UCSD-AML1 (cell line): ENCODE data around the gene MYO7B.

Experiments
- DNase-seq: peaks from one replicate; lab custom pipeline; 2025; ENCODE audit not compliant: unreplicated experiment; lab: John Stamatoyannopoulos, UW

The MYO7B gene

DNA sequence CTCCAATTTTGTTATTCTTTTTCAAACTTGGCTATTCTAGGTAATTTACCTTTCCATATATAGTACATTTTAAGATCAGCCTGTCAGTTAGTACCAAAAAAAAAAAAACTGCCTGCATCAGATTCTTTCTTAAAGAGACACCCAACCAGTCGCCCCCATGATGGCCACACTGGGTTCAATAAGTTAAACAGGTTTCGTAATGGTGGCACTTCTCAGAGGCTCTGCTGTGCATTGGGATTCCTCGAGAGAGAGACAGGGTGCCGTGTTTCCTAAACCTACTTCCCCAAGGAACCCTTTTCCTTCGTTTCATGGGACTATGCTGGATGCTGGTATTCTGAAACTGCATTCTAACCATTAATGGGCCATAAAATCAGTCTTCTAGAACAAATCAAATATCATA is 37.4 kb downstream of the MYO7B start:
- no peak for DNase-seq

DNA sequence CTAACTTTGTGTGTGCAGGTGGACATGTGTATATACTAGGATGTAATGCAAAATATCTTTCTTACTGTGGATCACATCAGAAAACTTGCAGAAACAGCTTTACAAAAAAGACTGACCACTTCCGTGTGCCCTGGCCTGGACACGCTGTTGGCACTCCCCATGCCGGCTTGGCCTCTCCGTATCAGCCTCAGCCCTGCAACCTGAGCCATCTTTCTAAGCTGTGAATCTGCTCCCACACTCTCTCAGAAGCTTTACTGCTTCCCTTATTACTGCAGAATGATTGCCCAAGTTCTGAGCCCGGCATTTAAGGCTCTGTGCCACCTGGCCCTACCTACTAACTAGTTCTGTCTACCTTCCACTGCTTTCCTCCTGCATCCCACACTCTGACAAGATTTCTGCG is 37.8 kb downstream of the MYO7B start:
- DNase-seq = no peak

DNA sequence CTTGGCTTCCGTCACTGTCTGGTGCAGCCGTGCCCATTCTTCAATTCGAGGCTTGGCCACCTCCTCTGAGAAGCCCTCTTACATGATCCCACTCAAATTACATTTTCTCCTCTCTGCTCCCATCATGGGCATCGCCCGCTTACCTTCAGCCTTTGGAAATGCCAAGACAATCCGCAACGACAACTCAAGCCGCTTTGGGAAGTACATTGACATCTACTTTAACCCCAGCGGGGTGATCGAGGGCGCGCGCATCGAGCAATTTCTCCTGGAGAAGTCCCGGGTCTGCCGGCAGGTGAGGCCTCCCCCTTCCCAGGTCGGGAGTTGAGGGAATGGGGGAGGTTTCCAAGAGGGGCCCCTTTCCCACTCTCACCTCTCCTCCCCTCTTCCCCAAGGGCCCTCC is 38.3 kb downstream of the MYO7B start:
- DNase-seq = no peak

DNA sequence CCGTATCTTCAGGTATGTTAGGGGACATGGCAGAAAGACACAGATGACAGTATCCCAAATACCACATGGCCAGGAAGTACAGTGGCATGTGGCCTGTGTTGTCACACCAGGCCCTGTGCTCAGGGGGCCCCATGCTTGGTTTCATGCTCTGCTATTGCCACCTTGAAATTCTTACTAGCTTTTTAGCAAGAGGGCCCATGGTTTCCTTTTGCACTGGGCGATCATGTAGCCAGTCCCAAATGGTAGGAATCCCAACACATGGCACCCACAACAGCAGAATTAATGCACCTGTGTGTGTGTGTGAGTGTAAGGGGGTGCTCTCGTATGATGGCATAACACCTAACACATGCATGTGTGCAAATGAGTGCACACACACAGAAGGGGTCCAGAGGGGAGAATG is 39.2 kb downstream of the MYO7B start:
- DNase-seq = no peak

DNA sequence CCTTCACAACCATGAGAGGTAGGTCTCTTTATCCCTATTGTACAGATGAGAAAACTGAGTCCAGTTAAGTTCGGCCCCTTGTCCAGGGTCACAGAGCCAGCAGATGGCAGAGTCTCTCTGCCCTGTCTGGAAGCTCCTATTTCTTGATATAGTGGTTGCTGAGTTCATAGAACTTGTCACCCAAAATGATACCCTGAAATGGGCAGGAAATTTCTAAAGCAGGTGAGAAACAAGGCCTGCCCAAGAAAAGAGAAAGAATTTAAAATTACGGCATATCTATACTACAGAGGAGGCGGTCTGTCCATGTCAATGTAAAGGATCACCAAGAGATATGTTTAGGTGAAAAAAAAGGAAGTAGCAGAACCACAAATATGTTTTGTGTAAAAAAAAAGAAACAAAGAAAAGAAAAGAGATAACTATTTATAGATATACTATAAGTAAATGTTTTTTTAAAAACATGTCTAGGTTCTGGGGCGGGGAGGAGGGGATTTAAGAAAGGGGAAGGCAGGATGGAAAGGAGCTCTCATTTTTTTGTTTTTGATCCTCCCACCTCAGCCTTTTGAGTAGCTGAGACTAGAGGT is 39.8 kb downstream of the MYO7B start:
- DNase-seq = no peak

DNA sequence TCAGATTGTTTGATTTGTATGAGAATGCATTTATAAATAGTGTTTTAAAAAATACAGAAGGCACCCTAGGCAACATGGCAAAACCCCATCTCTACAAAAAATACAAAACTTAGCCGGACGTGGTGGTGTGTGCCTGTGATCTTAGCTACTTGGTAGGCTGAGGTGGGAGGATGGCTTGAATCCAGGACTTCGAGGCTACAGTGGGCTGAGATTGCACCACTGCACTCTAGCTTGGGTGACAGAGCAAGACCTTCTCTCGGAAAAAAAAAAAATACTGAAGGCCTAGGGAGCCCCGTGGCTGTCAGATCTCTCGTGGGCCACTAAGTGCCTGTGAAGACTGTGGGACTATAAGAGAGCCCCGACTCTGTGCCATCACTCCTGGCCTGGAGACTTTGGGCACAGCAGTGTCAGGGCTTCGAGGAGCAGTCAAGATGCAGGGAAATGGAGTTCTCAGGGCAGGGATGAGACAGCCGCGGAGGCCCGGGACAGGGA is 40.5 kb downstream of the MYO7B start:
- no peak for DNase-seq

DNA sequence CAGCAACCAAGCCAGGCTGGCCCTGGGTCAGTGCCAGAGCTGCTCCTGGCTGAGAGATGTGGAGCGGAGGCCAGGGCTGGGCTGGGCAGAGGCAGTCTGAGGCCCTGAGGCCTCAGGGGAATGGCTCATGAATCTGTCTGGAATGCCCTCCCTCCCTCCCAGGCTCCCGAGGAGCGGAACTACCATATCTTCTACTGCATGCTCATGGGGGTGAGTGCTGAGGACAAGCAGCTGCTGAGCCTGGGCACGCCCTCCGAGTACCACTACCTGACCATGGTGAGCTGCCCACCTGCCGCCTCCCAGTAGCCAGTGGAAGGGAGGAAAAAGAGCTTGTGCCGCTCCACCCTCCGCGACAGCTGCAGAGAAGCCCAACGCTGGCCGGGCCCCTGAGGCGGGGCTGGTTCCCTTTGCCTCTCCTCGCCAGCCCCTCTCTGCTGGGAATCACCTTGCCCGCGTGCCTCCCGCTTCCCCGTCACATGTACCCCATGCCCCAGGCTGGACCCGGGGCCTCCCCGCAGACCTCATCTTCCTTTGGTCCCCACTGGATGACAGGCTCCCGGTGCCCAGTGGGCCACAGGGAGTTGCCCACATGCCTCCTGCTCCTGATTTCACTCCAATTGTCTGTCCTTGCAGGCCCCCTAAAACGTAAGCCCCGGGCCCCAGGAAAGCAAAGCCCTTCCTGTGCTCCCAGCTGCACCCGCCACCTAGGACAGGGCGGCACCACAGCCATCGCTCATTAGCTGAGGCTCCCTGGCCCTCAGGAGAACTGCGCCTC is 41.1 kb downstream of the MYO7B start:
- no peak for DNase-seq

DNA sequence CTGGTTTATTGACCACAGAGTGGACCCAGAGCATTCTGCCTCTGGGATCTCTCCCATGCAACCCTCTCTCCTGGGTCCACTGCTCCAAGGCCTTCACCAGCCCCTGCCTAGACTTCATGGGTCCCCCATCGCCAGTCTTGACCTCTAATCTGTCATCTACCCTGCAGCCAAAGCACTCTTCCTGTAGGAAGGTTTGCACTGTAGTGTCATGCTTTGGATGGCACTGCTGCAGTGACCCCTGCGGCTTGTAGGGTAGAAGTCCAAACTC is 41.7 kb downstream of the MYO7B start:
- DNase-seq = no peak

DNA sequence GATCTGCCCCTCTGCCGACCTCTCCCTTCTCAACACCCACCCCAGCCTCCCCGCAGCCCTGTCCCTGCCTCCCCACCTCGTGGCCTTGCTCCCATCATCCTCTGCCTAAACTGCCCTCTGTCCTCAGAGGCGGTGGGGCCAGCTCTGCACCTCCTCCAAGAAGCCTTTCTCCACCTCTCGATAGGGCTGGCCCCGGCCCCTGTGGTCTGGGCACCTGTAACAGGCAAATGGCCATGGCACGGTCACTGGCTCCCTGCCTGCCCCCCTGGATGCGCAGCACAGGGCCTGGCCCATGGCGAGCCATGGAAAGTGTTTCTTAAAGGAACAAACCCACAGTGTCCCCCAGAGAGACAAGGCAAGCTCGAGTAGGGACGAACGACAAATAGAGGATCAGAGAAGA is 42.0 kb downstream of the MYO7B start:
- DNase-seq = no peak

DNA sequence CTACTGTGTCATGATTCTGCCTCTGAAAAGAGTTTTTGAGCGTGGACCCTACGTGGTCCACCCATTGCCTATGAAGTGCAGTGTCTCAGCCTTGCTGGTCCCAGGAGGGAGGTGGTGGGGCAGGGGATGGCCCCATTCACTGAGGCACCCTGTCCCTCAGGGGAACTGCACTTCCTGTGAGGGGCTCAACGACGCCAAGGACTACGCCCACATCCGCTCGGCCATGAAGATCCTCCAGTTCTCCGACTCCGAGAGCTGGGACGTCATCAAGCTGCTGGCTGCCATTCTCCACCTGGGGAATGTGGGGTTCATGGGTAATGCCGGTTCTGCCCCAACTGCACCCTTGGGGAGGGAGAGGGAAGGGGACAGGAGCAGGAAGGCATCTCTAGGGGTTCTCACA is 42.5 kb downstream of the MYO7B start:
- no peak for DNase-seq

DNA sequence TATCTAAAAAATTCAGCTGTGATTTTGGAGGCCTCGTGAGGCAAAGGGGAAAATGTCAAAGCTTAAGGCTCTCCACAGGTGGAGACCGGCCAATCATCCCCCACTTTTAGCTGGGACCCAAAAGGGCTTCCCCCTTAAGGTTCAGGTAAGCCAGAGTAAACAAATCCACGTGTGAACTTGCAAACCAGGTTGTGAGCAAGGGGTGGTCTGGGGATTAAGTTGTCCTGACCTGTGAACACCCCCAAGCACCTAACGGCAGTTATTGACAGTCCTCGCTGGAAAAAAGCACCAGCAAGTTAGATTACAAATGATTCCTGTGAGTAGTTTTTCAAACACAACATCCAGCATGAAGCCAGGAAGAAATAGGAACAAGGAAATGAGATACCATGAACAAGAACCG is 42.9 kb downstream of the MYO7B start:
- DNase-seq = no peak

DNA sequence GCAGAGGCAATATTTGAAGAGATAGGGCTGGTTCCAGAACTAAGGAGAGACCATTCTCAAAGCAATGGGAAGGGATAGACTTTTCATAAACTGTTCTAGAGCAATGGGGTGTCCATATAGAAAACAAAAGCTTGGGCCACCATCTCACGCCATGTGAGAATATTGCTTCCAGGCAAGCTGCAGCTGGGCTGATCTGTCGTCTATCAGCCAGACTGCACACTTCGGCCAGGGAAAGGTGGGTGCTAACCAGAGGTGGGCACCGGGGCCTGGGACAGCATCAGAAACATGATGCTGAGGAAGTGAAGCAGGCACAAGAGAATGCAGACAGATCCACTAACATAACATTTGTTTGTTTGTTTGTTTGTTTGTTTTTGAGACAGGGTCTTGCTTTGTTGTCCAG is 43.7 kb downstream of the MYO7B start:
- DNase-seq = no peak

DNA sequence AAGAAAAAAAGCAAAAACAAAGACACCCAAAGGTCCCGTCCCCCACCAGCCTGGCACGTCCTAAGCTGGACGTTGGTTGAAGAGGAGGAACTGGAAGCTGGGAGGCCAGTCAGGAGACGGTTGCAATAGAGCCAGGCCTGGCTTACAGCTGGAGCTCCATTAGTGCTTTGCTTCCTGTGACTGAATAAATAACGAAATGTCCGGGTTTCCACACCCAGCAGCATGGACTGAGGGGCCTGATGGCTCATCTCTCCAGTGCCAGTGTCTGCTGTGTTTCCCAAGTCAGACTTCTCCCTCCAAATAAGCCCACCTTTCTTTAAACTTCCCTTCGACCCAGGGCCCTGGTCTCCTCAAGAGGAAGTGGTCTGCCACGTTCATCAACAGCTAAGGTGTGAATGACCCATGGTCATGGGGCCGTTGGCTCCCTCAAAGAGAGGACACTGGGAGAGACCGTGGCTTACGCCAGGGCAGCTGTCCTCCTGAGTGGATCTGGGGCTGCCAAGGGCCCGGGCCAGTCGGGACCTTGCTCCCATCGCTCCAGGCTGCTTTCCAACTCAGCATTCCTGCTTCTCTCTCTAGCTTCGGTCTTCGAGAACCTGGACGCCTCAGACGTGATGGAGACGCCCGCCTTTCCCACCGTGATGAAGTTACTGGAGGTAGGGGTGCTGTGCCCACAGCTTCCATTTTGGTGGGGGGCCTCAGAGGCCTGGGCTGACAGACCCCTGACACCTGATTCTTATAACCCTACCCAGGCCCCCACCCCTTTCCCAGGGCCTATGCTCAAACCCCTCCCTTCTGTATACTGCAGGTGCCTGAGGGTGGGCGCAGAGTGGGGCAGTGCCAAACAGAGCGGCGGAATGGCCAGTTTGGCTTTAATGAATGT is 44.9 kb downstream of the MYO7B start:
- no peak for DNase-seq

DNA sequence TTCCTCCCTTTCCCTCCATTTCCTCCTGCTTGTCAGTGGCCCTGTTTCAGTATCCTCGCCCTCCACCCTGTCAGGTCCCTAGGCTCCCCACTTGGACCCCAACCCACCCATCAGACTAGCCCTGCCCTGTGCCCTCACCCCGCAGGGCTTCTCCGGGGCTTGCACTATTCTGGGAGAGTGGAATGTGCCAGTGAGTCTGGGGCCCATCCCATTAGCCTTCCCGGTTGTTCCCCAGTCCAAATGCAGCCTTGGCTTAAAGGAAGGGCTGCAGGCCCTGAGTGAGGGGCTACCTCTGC is 45.5 kb downstream of the MYO7B start:
- DNase-seq = no peak

DNA sequence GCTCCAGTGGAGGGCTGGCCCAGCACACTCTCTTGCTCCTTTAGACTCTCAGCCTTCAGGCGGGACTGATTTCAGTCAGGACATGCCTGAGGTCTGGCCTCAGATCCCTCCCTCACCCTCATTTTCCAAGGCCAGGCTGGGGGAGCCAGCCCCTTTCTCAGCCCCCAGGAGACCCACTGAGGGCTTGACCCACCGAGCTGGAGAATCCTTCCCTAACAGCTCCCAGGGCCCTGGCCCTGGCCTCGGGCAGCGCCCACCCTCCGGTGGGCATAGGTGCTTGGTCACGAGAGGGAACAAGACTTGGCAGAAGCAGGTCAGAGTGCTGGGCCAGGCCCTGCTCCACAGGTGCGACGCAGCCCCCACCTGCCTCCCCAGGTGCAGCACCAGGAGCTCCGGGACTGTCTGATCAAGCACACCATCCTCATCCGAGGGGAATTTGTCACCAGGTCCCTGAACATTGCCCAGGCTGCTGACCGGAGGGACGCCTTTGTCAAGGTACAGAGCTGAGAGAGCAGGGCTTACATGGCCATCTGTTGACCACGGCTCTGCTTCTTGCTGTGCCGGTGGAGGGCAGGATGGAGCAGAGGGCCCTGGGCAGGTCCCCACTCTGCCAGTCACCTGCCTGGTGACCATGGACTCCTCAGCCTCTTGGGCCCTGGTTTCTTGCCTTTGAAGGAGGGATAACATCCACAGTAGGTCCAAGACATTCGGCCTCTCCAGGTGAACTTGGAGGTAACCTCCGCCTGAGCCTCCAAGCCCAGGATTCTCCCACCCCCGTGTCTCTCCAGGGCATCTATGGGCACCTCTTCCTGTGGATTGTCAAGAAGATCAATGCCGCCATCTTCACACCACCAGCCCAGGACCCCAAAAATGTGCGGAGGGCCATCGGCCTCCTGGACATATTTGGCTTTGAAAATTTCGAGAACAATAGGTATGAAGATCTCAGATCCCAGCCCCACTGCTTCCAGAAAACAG is 46.3 kb downstream of the MYO7B start:
- no peak for DNase-seq

DNA sequence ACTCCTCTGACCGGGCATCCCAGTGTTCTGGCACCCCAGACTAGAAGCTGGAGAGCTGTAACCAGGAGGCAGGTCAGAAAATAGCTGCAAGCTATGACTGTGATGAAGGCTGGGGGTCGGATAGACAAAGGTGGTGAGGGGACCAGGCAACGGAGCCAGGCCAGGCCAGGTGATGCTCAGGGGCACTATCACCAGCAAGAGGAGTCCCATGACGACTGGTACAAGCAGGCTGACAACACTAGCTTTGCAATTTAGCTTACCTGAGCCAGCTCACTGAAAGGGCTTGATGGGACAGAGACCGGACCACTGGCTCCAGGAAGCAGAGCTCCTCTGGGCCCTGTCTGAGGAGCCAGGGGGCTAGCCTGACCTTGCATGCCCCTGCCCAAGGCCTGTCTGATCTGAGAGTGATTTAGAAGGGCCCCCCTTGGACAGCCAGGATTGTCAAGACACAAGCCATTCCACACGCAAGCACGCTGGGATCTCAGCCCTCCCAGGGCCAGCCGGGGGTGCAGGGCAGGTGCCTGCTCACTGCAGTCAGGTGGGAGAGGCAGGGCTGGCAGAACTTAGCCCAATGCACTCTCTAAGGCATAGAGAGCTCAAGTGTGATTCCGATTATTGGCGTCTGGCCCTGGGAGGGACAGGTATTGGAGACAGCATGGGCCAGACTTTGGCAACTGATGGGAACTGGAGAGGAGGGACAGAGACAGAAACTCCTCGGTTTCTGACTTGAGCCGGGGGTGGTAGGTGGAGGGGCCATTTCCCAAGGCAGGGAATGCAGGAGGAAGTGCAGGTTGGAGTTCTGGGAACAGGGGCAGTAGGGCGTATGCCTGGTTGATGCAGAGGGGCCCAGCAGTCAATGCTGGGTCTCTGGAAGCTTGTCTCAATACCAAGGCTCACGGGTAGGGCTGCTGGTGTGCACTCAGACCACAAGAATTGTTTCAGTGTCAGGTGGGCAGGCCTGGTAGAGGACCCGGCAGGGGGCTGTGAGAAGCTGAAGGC is 47.7 kb downstream of the MYO7B start:
- no peak for DNase-seq

DNA sequence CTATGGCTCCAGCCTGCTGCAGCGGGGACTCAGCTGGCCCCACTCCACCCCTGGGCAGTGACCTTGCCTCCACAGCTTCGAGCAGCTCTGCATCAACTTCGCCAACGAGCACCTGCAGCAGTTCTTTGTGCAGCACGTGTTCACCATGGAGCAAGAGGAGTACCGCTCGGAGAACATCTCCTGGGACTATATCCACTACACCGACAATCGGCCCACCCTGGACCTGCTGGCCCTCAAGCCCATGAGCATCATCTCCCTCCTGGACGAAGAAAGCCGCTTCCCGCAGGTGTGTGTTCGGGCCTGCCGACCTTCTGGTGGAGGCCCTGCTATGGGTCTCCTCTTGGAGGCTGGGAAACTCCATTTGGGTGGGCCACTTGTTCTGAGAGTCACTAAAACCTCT is 48.6 kb downstream of the MYO7B start:
- no peak for DNase-seq

DNA sequence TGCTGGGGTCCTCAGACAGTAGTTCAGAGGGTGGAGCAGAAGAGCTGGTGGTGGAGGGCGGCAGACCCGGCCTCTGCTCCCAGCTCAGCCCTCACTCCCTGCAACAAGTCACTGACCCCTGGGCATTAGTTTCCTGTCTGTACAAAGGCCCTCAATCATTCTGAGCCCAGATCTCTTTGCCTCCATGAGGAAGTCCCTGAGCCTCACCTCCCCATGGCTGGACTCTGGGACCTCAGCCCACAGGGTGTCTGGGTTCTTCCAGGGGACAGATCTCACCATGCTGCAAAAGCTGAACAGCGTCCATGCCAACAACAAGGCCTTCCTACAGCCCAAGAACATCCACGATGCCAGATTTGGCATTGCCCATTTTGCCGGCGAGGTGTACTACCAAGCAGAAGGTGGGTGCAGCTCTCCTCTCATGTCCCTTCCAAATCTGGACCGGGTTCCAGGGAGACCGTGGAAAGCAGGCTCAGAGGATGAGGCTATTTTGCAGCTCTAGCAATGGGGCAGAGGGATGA is 49.1 kb downstream of the MYO7B start:
- no peak for DNase-seq

DNA sequence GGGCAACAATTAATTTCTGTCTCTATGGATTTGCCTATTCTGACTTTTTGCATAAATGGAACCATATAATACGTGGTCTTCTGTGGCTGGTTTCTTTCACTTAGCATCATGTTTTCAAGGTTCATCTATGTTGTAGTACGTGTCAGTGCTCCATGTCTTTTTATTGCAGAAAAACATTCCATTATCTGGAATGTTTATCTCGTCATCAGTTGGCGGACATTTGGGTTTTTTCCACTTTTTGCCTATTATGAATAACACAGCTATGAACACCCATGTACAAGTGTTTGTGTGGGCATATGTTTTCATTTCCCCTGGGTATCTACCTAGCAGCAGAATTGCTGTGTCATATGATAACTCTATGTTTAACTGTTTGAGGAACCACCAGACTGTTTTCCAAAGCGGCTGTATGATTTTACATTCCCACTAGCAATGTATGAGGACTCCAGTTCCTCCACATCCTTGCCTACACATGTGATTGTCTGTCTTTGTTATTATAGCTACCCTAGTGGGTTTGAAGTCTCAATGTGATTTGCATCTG is 49.9 kb downstream of the MYO7B start:
- DNase-seq = no peak

DNA sequence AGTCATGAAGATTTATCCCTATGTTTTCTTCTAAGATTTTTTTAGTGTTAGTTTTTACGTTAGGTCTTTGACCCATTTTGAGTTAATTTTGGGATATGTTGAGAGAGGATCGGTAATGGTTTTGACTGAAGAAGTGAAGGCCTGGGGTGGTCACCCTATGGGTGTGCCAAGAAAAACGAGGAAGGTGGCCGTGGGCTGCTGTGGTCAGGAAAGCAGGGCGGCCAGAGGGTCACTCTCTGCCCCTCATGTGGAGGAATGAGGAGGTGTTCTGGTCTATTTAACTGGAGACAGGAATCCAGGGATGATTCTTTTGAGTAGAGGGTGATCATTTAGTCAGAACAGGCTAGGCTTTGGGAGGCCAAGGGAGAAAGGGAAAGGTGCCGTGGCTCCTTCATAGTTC is 50.7 kb downstream of the MYO7B start:
- no peak for DNase-seq
